ENCODE results near the gene XRN2.

Gene XRN2

DNA sequence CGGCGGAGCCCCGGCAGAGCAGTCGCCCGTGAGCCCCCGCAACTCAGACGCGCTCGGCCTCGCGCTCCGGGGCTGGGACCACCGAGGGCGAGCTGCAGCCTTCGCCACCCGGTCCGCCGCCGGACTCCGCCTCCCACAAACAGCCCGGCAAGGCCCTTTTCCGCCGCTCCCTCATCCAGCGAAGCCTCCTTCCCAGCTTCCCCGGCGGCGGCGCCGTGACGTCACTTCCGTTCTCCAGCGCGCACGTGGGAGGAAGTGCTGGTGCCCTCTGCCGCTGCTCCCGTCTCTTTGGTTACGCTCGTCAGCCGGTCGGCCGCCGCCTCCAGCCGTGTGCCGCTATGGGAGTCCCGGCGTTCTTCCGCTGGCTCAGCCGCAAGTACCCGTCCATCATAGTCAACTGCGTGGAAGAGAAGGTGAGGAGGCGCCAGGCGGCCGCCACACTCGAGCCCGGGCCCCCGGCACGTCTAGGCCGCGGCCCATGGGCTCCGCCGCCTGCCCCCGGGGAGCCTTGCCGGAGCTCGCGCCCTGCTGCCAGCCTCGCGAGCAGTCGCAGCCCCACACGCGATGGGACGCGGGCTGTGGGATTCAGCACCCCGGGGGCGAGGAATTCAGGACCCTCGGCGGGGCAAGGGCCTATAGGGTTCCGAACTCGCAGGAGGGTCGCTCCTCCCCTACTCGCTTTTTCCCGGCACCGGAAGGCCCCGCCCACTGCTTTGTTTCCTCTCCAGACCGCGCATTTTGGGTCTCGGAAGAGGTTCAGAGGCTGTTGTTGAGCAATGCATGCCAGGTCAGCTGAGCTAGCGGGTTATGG, at the start of gene XRN2:
XRN2 (plus strand) TSS at position 271 of the 811 bp plus-strand sequence; CDS start at position 339, 68 bp downstream.
- TF ChIP-seq CREB1 (IDR thresholded peaks at IDR 0.05; ENCODE audit: low read depth) = peak; percentile 59
- 0 out of 2 replicates have a peak, but pooled peaks have one; percentile 13 for TF ChIP-seq TCF12 (IDR thresholded peaks at IDR 0.05; ENCODE audit: low read depth)
- peak; percentile 50; the same call in 1 of the 2 replicates for TF ChIP-seq YY1 (IDR thresholded peaks at IDR 0.05; ENCODE audit: low read depth)
- TF ChIP-seq NFIC (IDR thresholded peaks at IDR 0.05) = no peak
- peak; percentile 94 for TF ChIP-seq CEBPB (IDR thresholded peaks at IDR 0.05)
- no peak for TF ChIP-seq EP300 (IDR thresholded peaks at IDR 0.05; ENCODE audit: borderline replicate concordance)
- TF ChIP-seq, protein P1, sequence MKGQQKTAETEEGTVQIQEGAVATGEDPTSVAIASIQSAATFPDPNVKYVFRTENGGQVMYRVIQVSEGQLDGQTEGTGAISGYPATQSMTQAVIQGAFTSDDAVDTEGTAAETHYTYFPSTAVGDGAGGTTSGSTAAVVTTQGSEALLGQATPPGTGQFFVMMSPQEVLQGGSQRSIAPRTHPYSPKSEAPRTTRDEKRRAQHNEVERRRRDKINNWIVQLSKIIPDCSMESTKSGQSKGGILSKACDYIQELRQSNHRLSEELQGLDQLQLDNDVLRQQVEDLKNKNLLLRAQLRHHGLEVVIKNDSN (IDR thresholded peaks at IDR 0.05) = peak; percentile 96
- peak; percentile 91 for TF ChIP-seq TAF1 (IDR thresholded peaks at IDR 0.05; ENCODE audit: low read depth)
- no peak for TF ChIP-seq RAD21 (IDR thresholded peaks at IDR 0.05; ENCODE audit: low read depth)
- TF ChIP-seq FOXM1 (IDR thresholded peaks at IDR 0.05; ENCODE audit: borderline replicate concordance, low read depth) = no peak
- TF ChIP-seq EGR1 (IDR thresholded peaks at IDR 0.05) = no peak
- no peak for TF ChIP-seq REST (IDR thresholded peaks at IDR 0.05; ENCODE audit: low read depth)
- 0 out of 2 replicates have a peak, but pooled peaks have one; percentile 43 for TF ChIP-seq ZBTB7A (IDR thresholded peaks at IDR 0.05; ENCODE audit: low read depth)
- no peak for TF ChIP-seq TEAD4 (IDR thresholded peaks at IDR 0.05)
- TF ChIP-seq, protein P2, sequence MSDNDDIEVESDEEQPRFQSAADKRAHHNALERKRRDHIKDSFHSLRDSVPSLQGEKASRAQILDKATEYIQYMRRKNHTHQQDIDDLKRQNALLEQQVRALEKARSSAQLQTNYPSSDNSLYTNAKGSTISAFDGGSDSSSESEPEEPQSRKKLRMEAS (IDR thresholded peaks at IDR 0.05) = peak; percentile 96

DNA sequence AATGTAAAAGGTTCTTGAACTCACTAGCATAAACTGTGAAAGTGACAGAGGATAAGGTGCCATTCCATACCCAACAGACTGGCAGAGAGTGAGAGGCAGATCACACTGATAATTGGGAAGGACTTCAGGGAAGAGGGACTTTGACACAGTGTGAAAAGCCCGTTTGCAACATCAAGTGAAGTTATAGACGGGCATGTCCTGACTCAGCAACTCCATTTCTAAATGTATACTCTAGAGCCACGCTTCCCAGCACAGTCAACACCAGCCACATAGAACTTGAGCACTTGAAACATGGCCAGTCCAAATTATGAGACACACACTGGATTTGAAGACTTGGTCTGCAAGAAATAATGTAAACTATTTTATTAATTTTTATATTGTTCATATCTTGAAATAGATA, 45.9 kb upstream of the XRN2 start:
- TF ChIP-seq TCF12 (IDR thresholded peaks at IDR 0.05; ENCODE audit: low read depth) (no peak), REST (IDR thresholded peaks at IDR 0.05; ENCODE audit: low read depth) (no peak), ZBTB7A (IDR thresholded peaks at IDR 0.05; ENCODE audit: low read depth) (no peak), FOXM1 (IDR thresholded peaks at IDR 0.05; ENCODE audit: borderline replicate concordance, low read depth) (no peak), TEAD4 (IDR thresholded peaks at IDR 0.05) (no peak), TAF1 (IDR thresholded peaks at IDR 0.05; ENCODE audit: low read depth) (no peak)
- TF ChIP-seq, protein P1 (IDR thresholded peaks at IDR 0.05) = no peak

DNA sequence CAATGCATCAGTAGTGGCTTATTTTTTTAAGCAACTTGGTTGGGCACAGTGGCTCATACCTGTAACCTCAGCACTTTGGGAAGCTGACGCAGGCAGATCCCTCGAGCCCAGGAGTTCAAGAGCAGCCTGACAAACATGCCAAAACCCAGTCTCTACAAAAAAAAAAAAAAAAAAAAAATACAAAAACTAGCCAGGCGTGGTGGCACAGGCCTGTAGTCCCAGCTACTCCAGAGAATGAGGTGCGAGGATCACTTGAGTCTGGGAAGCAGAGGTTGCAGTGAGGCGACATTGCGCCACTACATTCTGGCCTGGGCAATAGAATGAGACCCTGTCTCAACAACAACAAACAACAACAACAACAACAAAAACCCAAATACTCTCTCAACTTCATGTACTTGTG, 44.7 kb upstream of the XRN2 start:
- TF ChIP-seq ZBTB7A (IDR thresholded peaks at IDR 0.05; ENCODE audit: low read depth) (no peak), TCF12 (IDR thresholded peaks at IDR 0.05; ENCODE audit: low read depth) (no peak), TEAD4 (IDR thresholded peaks at IDR 0.05) (no peak), EGR1 (IDR thresholded peaks at IDR 0.05) (no peak), FOXM1 (IDR thresholded peaks at IDR 0.05; ENCODE audit: borderline replicate concordance, low read depth) (no peak), TAF1 (IDR thresholded peaks at IDR 0.05; ENCODE audit: low read depth) (no peak), NFIC (IDR thresholded peaks at IDR 0.05) (no peak), RAD21 (IDR thresholded peaks at IDR 0.05; ENCODE audit: low read depth) (no peak)
- TF ChIP-seq, protein P2 (IDR thresholded peaks at IDR 0.05) = no peak

DNA sequence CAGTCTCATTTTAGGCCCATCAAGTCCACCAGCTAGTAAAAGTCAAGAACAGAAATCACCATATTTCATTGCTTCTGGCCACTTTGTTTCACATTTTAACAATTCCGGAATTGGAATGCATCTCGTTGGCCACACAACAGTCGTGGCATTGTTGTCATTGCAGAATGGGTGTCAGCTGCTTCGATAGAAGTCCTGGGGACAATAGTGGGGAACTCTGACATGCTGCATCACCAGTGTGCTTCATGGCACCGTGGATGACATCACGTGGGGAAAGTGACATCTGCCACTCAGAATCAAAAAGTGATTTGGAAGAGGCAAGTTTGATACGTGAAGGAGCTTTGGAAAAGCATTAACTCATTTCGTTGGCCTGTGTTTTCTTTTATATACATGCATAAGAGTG, 43.8 kb upstream of the XRN2 start:
- TF ChIP-seq EP300 (IDR thresholded peaks at IDR 0.05; ENCODE audit: borderline replicate concordance) (no peak), REST (IDR thresholded peaks at IDR 0.05; ENCODE audit: low read depth) (no peak), YY1 (IDR thresholded peaks at IDR 0.05; ENCODE audit: low read depth) (no peak), CREB1 (IDR thresholded peaks at IDR 0.05; ENCODE audit: low read depth) (no peak), TEAD4 (IDR thresholded peaks at IDR 0.05) (no peak), RAD21 (IDR thresholded peaks at IDR 0.05; ENCODE audit: low read depth) (no peak), CEBPB (IDR thresholded peaks at IDR 0.05) (no peak)
- TF ChIP-seq, protein P2 (IDR thresholded peaks at IDR 0.05) = no peak
- TF ChIP-seq, protein P1 (IDR thresholded peaks at IDR 0.05) = no peak

Measured in Ishikawa (cell line).